ENCODE results near the gene MRGPRX4. TPM values are rescaled to one million over a fixed set of nuclear protein-coding genes. Genes with fewer than 3 reads are reported as not detected.

The MRGPRX4 gene
- total and polyA plus RNA-seq, 2 experiments from 2014 or later, result not detected

- DNase-seq (ENCODE audit: low spot score) (peak; percentile 89), ATAC-seq (peak; percentile 99)
- no peaks in the 10 kb centered on the region for H3K4me1 ChIP-seq (ENCODE audit: insufficient read depth)
- H3K27ac ChIP-seq (ENCODE audit: low read depth), result no peak overlapping the region
- no peaks in the 10 kb centered on the region for H3K9me2 ChIP-seq (ENCODE audit: insufficient read depth)
- H3K4me3 ChIP-seq, result peak overlapping the region; percentile 42; the same call in 1 of the 2 replicates
- H3K79me2 ChIP-seq (replicated peaks; ENCODE audit: insufficient read depth), result no peaks in the 10 kb centered on the region
- peak overlapping the region; percentile 78 for H3K4me2 ChIP-seq
- no peaks in the 10 kb centered on the region for H3F3A ChIP-seq (replicated peaks; ENCODE audit: low read depth)
- peaks cover 8% of the 10 kb centered on the region for H3K27me3 ChIP-seq (ENCODE audit: insufficient read depth)
- Mint-ChIP-seq H3K27me3 (ENCODE audit: insufficient read depth, low read depth, poor library complexity) (peaks cover 3% of the 10 kb centered on the region), H3K9me3 (0 out of 3 replicates have a peak, but pooled peaks cover 2% of the 10 kb centered on the region), H3K4me3 (peak overlapping the region; percentile 40; the same call in 2 of the 3 replicates), H3K36me3 (ENCODE audit: low read depth) (no peaks in the 10 kb centered on the region), H3K27ac (no peak overlapping the region), H3K4me1 (no peaks in the 10 kb centered on the region)
- TF ChIP-seq ETS1 (IDR thresholded peaks at IDR 0.05) (no peak), STAT1 (IDR thresholded peaks at IDR 0.05; ENCODE audit: unreplicated experiment) (no peak), CTCF (conservative IDR thresholded peaks at IDR 0.05; ENCODE audit: low read depth in 2 of 2) (peak; percentile 72 to 83), ZNF462 (CRISPR knock-in tag; IDR thresholded peaks at IDR 0.05) (no peak)
- H4K20me1 ChIP-seq (replicated peaks; ENCODE audit: insufficient read depth), result no peaks in the 10 kb centered on the region
- H3K36me3 ChIP-seq (ENCODE audit: insufficient read depth), result no peaks in the 10 kb centered on the region
- peak overlapping the region; percentile 84 for H2AFZ ChIP-seq
Measured at GRCh38 chr11:18203723-18204122, 31.1 kb downstream of the MRGPRX4 start.
